Thyroid gland (tissue), 4 donors: ENCODE data around the gene CACNA2D3.

Source experiments
- POLR2A ChIP-seq, 2 donors: fragments of 450-650 bp; IDR thresholded peaks; one replicate each; pipeline ENCODE4 v1.6.1; 2017; ENCODE audit warnings: antibody characterized with exemption in 2 of 2, mild to moderate bottlenecking in 2 of 2, moderate library complexity in 1 of 2
- TF ChIP-seq, protein P1 (sequence below), 6 experiments: fragments of 200-600 bp in 3 of 6; fragments of 450-650 bp in 3 of 6; sonication (generic) in 3 of 6; IDR thresholded peaks; one replicate each; pipeline ENCODE4 v1.5.1; 2016 to 2019; ENCODE audit warnings: antibody characterized with exemption in 6 of 6, mild to moderate bottlenecking in 2 of 6, inconsistent platforms in 1 of 6, moderate library complexity in 1 of 6

DNA sequence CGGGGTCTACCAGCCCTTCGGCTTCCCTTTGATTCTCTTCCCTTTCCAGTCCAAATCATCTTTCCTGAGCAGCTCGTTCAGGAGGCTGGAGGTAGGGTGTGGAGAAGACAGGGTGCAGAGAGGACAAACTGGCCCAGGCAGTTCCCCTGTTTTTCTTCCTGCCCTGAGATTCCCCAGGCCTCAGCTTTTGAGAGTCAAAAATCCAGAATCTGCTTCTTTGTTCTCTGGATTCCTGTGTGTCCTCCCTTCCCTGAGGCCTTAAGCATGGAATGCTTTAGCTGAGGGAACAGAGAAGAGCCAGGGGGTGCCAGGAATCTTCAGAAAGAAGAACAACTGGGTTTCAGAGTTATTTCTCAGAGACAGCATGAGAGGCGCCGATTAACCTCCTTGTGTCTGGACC, 832.2 kb downstream of the CACNA2D3 start:
- TF ChIP-seq, protein P1, sequence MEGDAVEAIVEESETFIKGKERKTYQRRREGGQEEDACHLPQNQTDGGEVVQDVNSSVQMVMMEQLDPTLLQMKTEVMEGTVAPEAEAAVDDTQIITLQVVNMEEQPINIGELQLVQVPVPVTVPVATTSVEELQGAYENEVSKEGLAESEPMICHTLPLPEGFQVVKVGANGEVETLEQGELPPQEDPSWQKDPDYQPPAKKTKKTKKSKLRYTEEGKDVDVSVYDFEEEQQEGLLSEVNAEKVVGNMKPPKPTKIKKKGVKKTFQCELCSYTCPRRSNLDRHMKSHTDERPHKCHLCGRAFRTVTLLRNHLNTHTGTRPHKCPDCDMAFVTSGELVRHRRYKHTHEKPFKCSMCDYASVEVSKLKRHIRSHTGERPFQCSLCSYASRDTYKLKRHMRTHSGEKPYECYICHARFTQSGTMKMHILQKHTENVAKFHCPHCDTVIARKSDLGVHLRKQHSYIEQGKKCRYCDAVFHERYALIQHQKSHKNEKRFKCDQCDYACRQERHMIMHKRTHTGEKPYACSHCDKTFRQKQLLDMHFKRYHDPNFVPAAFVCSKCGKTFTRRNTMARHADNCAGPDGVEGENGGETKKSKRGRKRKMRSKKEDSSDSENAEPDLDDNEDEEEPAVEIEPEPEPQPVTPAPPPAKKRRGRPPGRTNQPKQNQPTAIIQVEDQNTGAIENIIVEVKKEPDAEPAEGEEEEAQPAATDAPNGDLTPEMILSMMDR (IDR thresholded peaks at IDR 0.05) = no peak
- no peak for TF ChIP-seq POLR2A (IDR thresholded peaks at IDR 0.05)
